ENCODE measurements around the gene ATP13A4. TPM values are rescaled to one million over a fixed set of nuclear protein-coding genes. Genes with fewer than 3 reads are reported as not detected.

The ATP13A4 gene
- total and polyA plus RNA-seq, 2 experiments from 2014 or later: 5.2 to 14.2 TPM

DNA sequence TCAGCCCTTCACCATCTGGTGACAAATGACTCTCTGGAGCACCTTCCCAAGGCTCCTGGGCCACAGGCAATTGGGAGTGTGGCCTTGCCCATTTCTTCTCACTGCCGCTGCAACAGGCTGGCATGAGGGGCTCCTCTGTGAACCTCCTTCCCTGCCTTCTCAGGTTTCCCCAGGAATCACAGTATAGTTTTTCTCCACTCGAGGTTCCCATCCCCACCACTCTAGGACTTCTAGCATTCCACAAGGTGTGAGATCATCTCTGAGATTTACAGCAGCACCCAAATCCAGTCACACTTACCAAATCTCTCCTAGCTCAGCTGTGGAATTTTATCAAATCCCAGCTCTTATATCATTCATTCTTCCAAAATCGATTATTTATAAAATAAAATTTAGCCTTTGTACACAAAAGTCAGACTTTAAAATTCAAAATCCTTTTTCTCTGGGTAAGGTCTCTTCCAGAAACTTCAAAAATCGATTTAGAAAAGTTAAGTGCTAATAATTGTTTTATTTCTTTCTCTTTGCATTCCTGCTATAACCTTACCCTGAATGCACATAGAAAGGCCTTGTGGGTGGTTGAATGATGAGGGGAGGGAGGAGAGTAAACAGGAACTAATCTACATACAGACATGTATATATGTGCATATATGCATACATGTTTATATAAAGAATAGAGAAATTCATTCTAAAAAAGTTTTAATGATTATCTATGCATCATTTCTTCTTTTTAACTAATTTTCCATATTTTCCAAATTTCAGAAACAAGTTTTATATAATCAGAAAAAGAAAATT, 18.9 kb upstream of the ATP13A4 start:
- no peaks in the 10 kb centered on the region for H3K9me2 ChIP-seq (replicated peaks; ENCODE audit: insufficient read depth)
- no peak overlapping the region for H3K4me3 ChIP-seq
- no peak overlapping the region for H3K27ac ChIP-seq
- no peak for DNase-seq (ENCODE audit: low spot score)
- H2AFZ ChIP-seq: no peak overlapping the region
- H3K36me3 ChIP-seq (replicated peaks; ENCODE audit: insufficient read depth, low read depth): no peaks in the 10 kb centered on the region
- H3K4me1 ChIP-seq (ENCODE audit: insufficient read depth): no peaks in the 10 kb centered on the region
- no peak for TF ChIP-seq EZH2phosphoT487 (IDR thresholded peaks at IDR 0.05; ENCODE audit: low read depth, severe bottlenecking, unreplicated experiment)
- TF ChIP-seq, protein P1, sequence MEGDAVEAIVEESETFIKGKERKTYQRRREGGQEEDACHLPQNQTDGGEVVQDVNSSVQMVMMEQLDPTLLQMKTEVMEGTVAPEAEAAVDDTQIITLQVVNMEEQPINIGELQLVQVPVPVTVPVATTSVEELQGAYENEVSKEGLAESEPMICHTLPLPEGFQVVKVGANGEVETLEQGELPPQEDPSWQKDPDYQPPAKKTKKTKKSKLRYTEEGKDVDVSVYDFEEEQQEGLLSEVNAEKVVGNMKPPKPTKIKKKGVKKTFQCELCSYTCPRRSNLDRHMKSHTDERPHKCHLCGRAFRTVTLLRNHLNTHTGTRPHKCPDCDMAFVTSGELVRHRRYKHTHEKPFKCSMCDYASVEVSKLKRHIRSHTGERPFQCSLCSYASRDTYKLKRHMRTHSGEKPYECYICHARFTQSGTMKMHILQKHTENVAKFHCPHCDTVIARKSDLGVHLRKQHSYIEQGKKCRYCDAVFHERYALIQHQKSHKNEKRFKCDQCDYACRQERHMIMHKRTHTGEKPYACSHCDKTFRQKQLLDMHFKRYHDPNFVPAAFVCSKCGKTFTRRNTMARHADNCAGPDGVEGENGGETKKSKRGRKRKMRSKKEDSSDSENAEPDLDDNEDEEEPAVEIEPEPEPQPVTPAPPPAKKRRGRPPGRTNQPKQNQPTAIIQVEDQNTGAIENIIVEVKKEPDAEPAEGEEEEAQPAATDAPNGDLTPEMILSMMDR (IDR thresholded peaks at IDR 0.05; ENCODE audit: poor library complexity): no peak
- no peaks in the 10 kb centered on the region for H3K27me3 ChIP-seq
- WGBS (ENCODE audit: low lambda C conversion rate, missing lambda C conversion rate): 56% methylated on average over 4 of the region's 4 CpGs
- H3K79me2 ChIP-seq: no peaks in the 10 kb centered on the region
- H3K4me2 ChIP-seq: no peak overlapping the region
- no peaks in the 10 kb centered on the region for H4K20me1 ChIP-seq (ENCODE audit: insufficient read depth, poor library complexity, severe bottlenecking)
- H3K9me3 ChIP-seq (ENCODE audit: low read depth): no peaks in the 10 kb centered on the region

DNA sequence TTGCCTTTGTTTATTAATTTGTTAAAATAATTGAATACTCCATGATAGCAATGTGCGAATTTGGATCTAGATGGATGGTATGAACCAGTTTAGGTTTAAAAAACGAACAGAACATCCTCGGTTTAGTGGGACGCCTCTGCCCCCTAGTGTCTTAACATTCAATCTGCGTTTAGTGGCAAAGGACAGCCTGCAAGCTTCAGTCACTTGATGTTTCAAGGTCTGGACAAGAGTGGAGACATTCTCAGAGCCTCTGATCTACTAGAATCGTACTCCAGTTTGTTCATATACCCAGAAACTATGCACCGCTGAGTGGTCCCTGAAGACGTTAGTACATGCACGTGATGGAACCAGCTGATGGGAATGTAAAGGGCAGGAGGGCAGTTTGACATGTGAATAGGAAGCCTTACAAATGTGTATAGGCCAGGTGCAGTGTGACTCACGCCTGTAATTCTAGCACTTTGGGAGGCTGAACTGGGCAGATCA, 17.8 kb upstream of the ATP13A4 start:
- DNase-seq (ENCODE audit: low spot score): peak; percentile 83
- 13% methylated on average over 10 of the region's 10 CpGs for WGBS (ENCODE audit: low lambda C conversion rate, missing lambda C conversion rate)
- Histone ChIP-seq H3K4me1 (ENCODE audit: insufficient read depth) (no peaks in the 10 kb centered on the region), H4K20me1 (ENCODE audit: insufficient read depth, poor library complexity, severe bottlenecking) (no peaks in the 10 kb centered on the region), H3K9me2 (replicated peaks; ENCODE audit: insufficient read depth) (no peaks in the 10 kb centered on the region), H3K79me2 (no peaks in the 10 kb centered on the region), H3K4me3 (no peak overlapping the region), H3K27ac (no peak overlapping the region), H3K36me3 (replicated peaks; ENCODE audit: insufficient read depth, low read depth) (no peaks in the 10 kb centered on the region), H3K9me3 (ENCODE audit: low read depth) (no peaks in the 10 kb centered on the region), H3K27me3 (no peaks in the 10 kb centered on the region), H3K4me2 (no peak overlapping the region), H2AFZ (no peak overlapping the region)
- no peak for TF ChIP-seq EZH2phosphoT487 (IDR thresholded peaks at IDR 0.05; ENCODE audit: low read depth, severe bottlenecking, unreplicated experiment)
- TF ChIP-seq, protein P1 (IDR thresholded peaks at IDR 0.05; ENCODE audit: poor library complexity): peak; percentile 91
- TF ChIP-seq EZH2 (IDR thresholded peaks at IDR 0.05; ENCODE audit: borderline replicate concordance): no peak

GRCh38 chr3:193569119-193569518, 14.4 kb upstream of the ATP13A4 start:
- Histone ChIP-seq H3K27ac (no peak overlapping the region), H3K79me2 (no peaks in the 10 kb centered on the region), H3K4me3 (no peak overlapping the region), H3K9me3 (ENCODE audit: low read depth) (no peaks in the 10 kb centered on the region), H2AFZ (no peak overlapping the region), H3K4me2 (no peak overlapping the region), H3K36me3 (replicated peaks; ENCODE audit: insufficient read depth, low read depth) (no peaks in the 10 kb centered on the region), H3K27me3 (no peaks in the 10 kb centered on the region), H3K4me1 (ENCODE audit: insufficient read depth) (no peaks in the 10 kb centered on the region), H3K9me2 (replicated peaks; ENCODE audit: insufficient read depth) (no peaks in the 10 kb centered on the region), H4K20me1 (ENCODE audit: insufficient read depth, poor library complexity, severe bottlenecking) (no peaks in the 10 kb centered on the region)
- TF ChIP-seq, protein P1 (IDR thresholded peaks at IDR 0.05; ENCODE audit: poor library complexity): no peak
- TF ChIP-seq EZH2phosphoT487 (IDR thresholded peaks at IDR 0.05; ENCODE audit: low read depth, severe bottlenecking, unreplicated experiment) (no peak), EZH2 (IDR thresholded peaks at IDR 0.05; ENCODE audit: borderline replicate concordance) (no peak)
- WGBS (ENCODE audit: low lambda C conversion rate, missing lambda C conversion rate): 88% methylated on average over 2 of the region's 2 CpGs
- no peak for DNase-seq (ENCODE audit: low spot score)

All from hepatocyte (in vitro differentiated cells).